Prostate gland (tissue), 2 donors: ENCODE results near the gene LIN37. TPM values are rescaled to one million over a fixed set of nuclear protein-coding genes. Genes with fewer than 3 reads are reported as not detected.

ENCODE experiments used
- DNase-seq: peaks from one replicate; pipeline ENCODE4 v3.0.0-alpha.2; 2019; ENCODE audit warnings: low spot score
- H3K27ac ChIP-seq, 2 donors: fragments of 200-600 bp; sonication (generic); 2 replicates each; pipeline ENCODE4 v1.5.1; 2017 to 2019
- H3K27me3 ChIP-seq: fragments of 200-600 bp; sonication (generic); replicated peaks from 2 replicates; pipeline ENCODE4 v1.5.1; 2019; ENCODE audit not compliant: insufficient read depth
- H3K36me3 ChIP-seq, 2 donors: fragments of 200-600 bp; sonication (generic); 1 replicate in 1 of 2; 2 replicates in 1 of 2; pipeline versions ENCODE4 v1.5.1 to v1.8.1; 2017 to 2019
- H3K4me1 ChIP-seq: fragments of 200-600 bp; sonication (generic); replicated peaks from 2 replicates; pipeline ENCODE4 v1.5.1; 2019
- H3K4me3 ChIP-seq, 2 donors: fragments of 200-600 bp; sonication (generic); 2 replicates each; pipeline ENCODE4 v1.5.1; 2017 to 2019
- H3K9me3 ChIP-seq: fragments of 200-600 bp; sonication (generic); 2 replicates; pipeline ENCODE4 v1.5.1; 2017
- CTCF ChIP-seq, 4 experiments: fragments of 200-600 bp in 2 of 4; fragments of 450-650 bp in 2 of 4; sonication (generic) in 2 of 4; IDR thresholded peaks; 1 replicate in 3 of 4; 2 replicates in 1 of 4; pipeline ENCODE4 v1.5.1; 2016 to 2019; ENCODE audit warnings: antibody characterized with exemption in 4 of 4, mild to moderate bottlenecking in 2 of 4, moderate library complexity in 2 of 4
- POLR2A ChIP-seq: fragments of 450-650 bp; IDR thresholded peaks from one replicate; pipeline ENCODE4 v1.6.1; 2016; ENCODE audit warnings: antibody characterized with exemption, mild to moderate bottlenecking
- POLR2AphosphoS5 ChIP-seq: sonication (generic); formaldehyde crosslinking; IDR thresholded peaks from one replicate; pipeline ENCODE4 v1.6.1; 2017; ENCODE audit warnings: antibody characterized with exemption
- WGBS: methylation state at CpG from one replicate; pipeline ENCODE4 v1.1.5; 2018; 5-methylcytosine and 5-hydroxymethylcytosine counted together
- intact Hi-C: fragments of 100-400 bp; cut with DNase I; formaldehyde crosslinking; loops from one replicate; pipeline ENCODE4 v1.14.2; 2022
- total RNA-seq, 2 donors: library from RNA; depleted of rRNA; stranded (reverse); fragments of >200 nt; gene quantifications; one replicate each; pipeline ENCODE4 v1.1.0, GENCODE V29; 2016

LIN37 gene
- total RNA-seq, 2 donors from 2014 or later, result 4.2 to 13.0 TPM

GRCh38 chr19:35732540-35733179 lies 15.7 kb upstream of the LIN37 start:
- TF ChIP-seq CTCF (IDR thresholded peaks at IDR 0.05) (no peak), POLR2A (no peak), POLR2AphosphoS5 (no peak)
- H3K27ac ChIP-seq, result no peak overlapping the region
- peaks cover 3% of the 10 kb centered on the region for H3K4me1 ChIP-seq
- no peak for DNase-seq
- H3K27me3 ChIP-seq, result no peaks in the 10 kb centered on the region
- H3K36me3 ChIP-seq, result peaks cover 15 to 47% of the 10 kb centered on the region in 2 donors
- 88% methylated on average over 23 of the region's 25 CpGs for WGBS
- intact Hi-C loops, result no loop called here
- H3K4me3 ChIP-seq, result no peak overlapping the region
- no peaks in the 10 kb centered on the region for H3K9me3 ChIP-seq

GRCh38 chr19:35733180-35734125 lies 14.9 kb upstream of the LIN37 start:
- H3K27me3 ChIP-seq, result no peaks in the 10 kb centered on the region
- no peak overlapping the region for H3K4me3 ChIP-seq
- H3K4me1 ChIP-seq, result peaks cover 3% of the 10 kb centered on the region
- WGBS, result 88% methylated on average over 30 of the region's 35 CpGs
- no peak for TF ChIP-seq POLR2A
- TF ChIP-seq CTCF (IDR thresholded peaks at IDR 0.05), result no peak
- no peak for TF ChIP-seq POLR2AphosphoS5
- H3K36me3 ChIP-seq, result peaks cover 11 to 47% of the 10 kb centered on the region in 2 donors
- no peaks in the 10 kb centered on the region for H3K9me3 ChIP-seq
- intact Hi-C loops, result no loop called here
- H3K27ac ChIP-seq, result no peak overlapping the region
- DNase-seq, result no peak

- 91% methylated on average over 8 of the region's 8 CpGs for WGBS
- H3K9me3 ChIP-seq, result no peaks in the 10 kb centered on the region
- peaks cover 3% of the 10 kb centered on the region for H3K4me1 ChIP-seq
- H3K4me3 ChIP-seq, result no peak overlapping the region
- intact Hi-C loops, result no loop called here
- no peaks in the 10 kb centered on the region for H3K27me3 ChIP-seq
- H3K36me3 ChIP-seq, result peaks cover 14 to 45% of the 10 kb centered on the region in 2 donors
- TF ChIP-seq CTCF (IDR thresholded peaks at IDR 0.05) (no peak), POLR2A (no peak), POLR2AphosphoS5 (no peak)
- no peak for DNase-seq
- no peak overlapping the region for H3K27ac ChIP-seq
These were observed 14.1 kb upstream of the LIN37 start for GRCh38 chr19:35734273-35734672.

- Histone ChIP-seq H3K36me3 (peaks cover 14 to 39% of the 10 kb centered on the region in 2 donors), H3K27me3 (no peaks in the 10 kb centered on the region), H3K4me3 (no peak overlapping the region), H3K9me3 (no peaks in the 10 kb centered on the region), H3K27ac (no peak overlapping the region), H3K4me1 (peaks cover 3% of the 10 kb centered on the region)
- no peak for TF ChIP-seq CTCF (IDR thresholded peaks at IDR 0.05)
- TF ChIP-seq POLR2A, result no peak
- no peak for TF ChIP-seq POLR2AphosphoS5
- 88% methylated on average over 5 of the region's 5 CpGs for WGBS
- intact Hi-C loops, result no loop called here
- no peak for DNase-seq
These were observed 13.5 kb upstream of the LIN37 start for GRCh38 chr19:35734889-35735288.
